GM18867 (cell line): Measurements from ENCODE around the gene UBR3.
"Not testable (repeated sequence)": the region's sequence is repeated elsewhere in the genome, so short reads cannot be mapped to it uniquely, and the experiment has no call there.

Experiments used
- ATAC-seq: cut with Tn5 transposase; IDR thresholded peaks from one replicate; pipeline ENCODE4 v1.9.1; 2021; ENCODE audit warnings: mild to moderate bottlenecking, moderate library complexity; ENCODE audit not compliant: unreplicated experiment

The UBR3 gene

GRCh38 chr2:169933124-169933711 lies 106.0 kb downstream of the UBR3 start:
- peak; percentile 76 for ATAC-seq

- ATAC-seq, result not testable (repeated sequence)
Measured at GRCh38 chr2:169936652-169937051, 109.4 kb downstream of the UBR3 start.

- ATAC-seq, result no peak
Measured at GRCh38 chr2:169945515-169945914, 118.3 kb downstream of the UBR3 start.

GRCh38 chr2:169946092-169946491 lies 118.8 kb downstream of the UBR3 start:
- ATAC-seq, result no peak

GRCh38 chr2:169946546-169946945 lies 119.3 kb downstream of the UBR3 start:
- ATAC-seq, result no peak

GRCh38 chr2:169955940-169956339 lies 128.7 kb downstream of the UBR3 start:
- no peak for ATAC-seq

GRCh38 chr2:169957219-169957618 lies 130.0 kb downstream of the UBR3 start:
- not testable (repeated sequence) for ATAC-seq

- ATAC-seq, result no peak
Measured at GRCh38 chr2:169961911-169962310, 134.7 kb downstream of the UBR3 start.

GRCh38 chr2:169963786-169964185 lies 136.5 kb downstream of the UBR3 start:
- ATAC-seq, result no peak

GRCh38 chr2:169964740-169965139 lies 137.5 kb downstream of the UBR3 start:
- ATAC-seq, result no peak

- ATAC-seq, result no peak
Measured at GRCh38 chr2:169965495-169965894, 138.2 kb downstream of the UBR3 start.

GRCh38 chr2:169966454-169966853 lies 139.2 kb downstream of the UBR3 start:
- ATAC-seq, result no peak

GRCh38 chr2:169968743-169969142 lies 141.5 kb downstream of the UBR3 start:
- no peak for ATAC-seq

GRCh38 chr2:169975221-169975620 lies 148.0 kb downstream of the UBR3 start:
- ATAC-seq, result no peak

GRCh38 chr2:169976335-169976851 lies 149.1 kb downstream of the UBR3 start:
- ATAC-seq, result no peak

GRCh38 chr2:169977530-169977929 lies 150.3 kb downstream of the UBR3 start:
- no peak for ATAC-seq

GRCh38 chr2:169978402-169979017 lies 151.3 kb downstream of the UBR3 start:
- ATAC-seq, result no peak

GRCh38 chr2:169979025-169979424 lies 151.8 kb downstream of the UBR3 start:
- no peak for ATAC-seq

GRCh38 chr2:169980001-169980400 lies 152.7 kb downstream of the UBR3 start:
- no peak for ATAC-seq

- ATAC-seq, result no peak
Measured at GRCh38 chr2:169980643-169981042, 153.4 kb downstream of the UBR3 start.

- ATAC-seq, result no peak
Measured at GRCh38 chr2:169982929-169983328, 155.7 kb downstream of the UBR3 start.

GRCh38 chr2:169983506-169983905 lies 156.3 kb downstream of the UBR3 start:
- ATAC-seq, result no peak

GRCh38 chr2:169984145-169984544 lies 156.9 kb downstream of the UBR3 start:
- ATAC-seq, result no peak
